PC-3 (cell line): Measurements from ENCODE around the gene ZNF221. TPM values are rescaled to one million over a fixed set of nuclear protein-coding genes. Genes with fewer than 3 reads are reported as not detected.

Experiments used
- ATAC-seq: fragments of 200-7000 bp; cut with Tn5 transposase; 2 replicates; pipeline ENCODE4 v1.9.1; 2020; ENCODE audit warnings: mild to moderate bottlenecking, moderate library complexity
- BruUV-seq: library from RNA; stranded (reverse); fragments of 400-500 nt; replicated peaks from 2 replicates; lab custom pipeline; 2021; lab: Mats Ljungman, UMichigan
- CTCF ChIA-PET: fragments of 300-600 bp; sonication (Branson Sonifier 250); formaldehyde crosslinking; loops from one replicate; lab custom pipeline; 2022; ENCODE audit warnings: antibody characterized with exemption; lab: Charles Lee
- POLR2A ChIA-PET: fragments of 300-600 bp; sonication (Branson Sonifier 250); formaldehyde crosslinking; loops from one replicate; lab custom pipeline; 2022; ENCODE audit warnings: antibody characterized with exemption; ENCODE audit not compliant: unreplicated experiment; lab: Charles Lee
- DNase-seq: peaks from one replicate; pipeline ENCODE4 v3.0.0-alpha.2; 2015
- H2AFZ ChIP-seq: fragments of 300-600 bp; sonication (generic); 2 replicates; pipeline ENCODE4 v1.6.0; 2016; ENCODE audit warnings: antibody characterized with exemption, low read length
- H3F3A ChIP-seq: fragments of 300-600 bp; sonication (generic); one replicate; pipeline ENCODE4 v1.6.0; 2017; ENCODE audit warnings: antibody characterized with exemption, low read length, control low read depth, mild to moderate bottlenecking; ENCODE audit not compliant: unreplicated experiment
- H3K27ac ChIP-seq: fragments of 300-600 bp; sonication (generic); 2 replicates; pipeline ENCODE4 v1.5.1; 2016; ENCODE audit warnings: mild to moderate bottlenecking, low read length
- H3K27me3 ChIP-seq: fragments of 300-600 bp; sonication (generic); 2 replicates; pipeline ENCODE4 v1.6.1; 2016; ENCODE audit warnings: low read length, mixed read lengths
- H3K36me3 ChIP-seq: fragments of 300-600 bp; sonication (generic); 2 replicates; pipeline ENCODE4 v1.6.1; 2016; ENCODE audit warnings: low read depth, mixed run types, low read length, mixed read lengths
- H3K4me1 ChIP-seq: fragments of 300-600 bp; sonication (generic); 2 replicates; pipeline ENCODE4 v1.5.1; 2016; ENCODE audit warnings: low read length; ENCODE audit not compliant: insufficient read depth
- H3K4me2 ChIP-seq: fragments of 300-600 bp; sonication (generic); 2 replicates; pipeline ENCODE4 v1.6.0; 2016; ENCODE audit warnings: low read length
- H3K4me3 ChIP-seq: fragments of 300-600 bp; sonication (generic); 2 replicates; pipeline ENCODE4 v1.5.1; 2016; ENCODE audit warnings: mild to moderate bottlenecking, low read length, mixed read lengths
- H3K79me2 ChIP-seq: fragments of 300-600 bp; sonication (generic); 2 replicates; pipeline ENCODE4 v1.6.1; 2017; ENCODE audit warnings: low read length, mixed read lengths
- H3K9ac ChIP-seq: fragments of 300-600 bp; sonication (generic); 2 replicates; pipeline ENCODE4 v1.6.0; 2016; ENCODE audit warnings: mild to moderate bottlenecking, low read length
- H3K9me2 ChIP-seq: fragments of 300-600 bp; sonication (generic); replicated peaks from 2 replicates; pipeline ENCODE4 v1.6.1; 2016; ENCODE audit warnings: mixed run types, low read length, mixed read lengths
- H3K9me3 ChIP-seq: fragments of 300-600 bp; sonication (generic); 2 replicates; pipeline ENCODE4 v1.6.1; 2016; ENCODE audit warnings: low read length, mixed read lengths
- H4K20me1 ChIP-seq: fragments of 300-600 bp; sonication (generic); 2 replicates; pipeline ENCODE4 v1.6.1; 2016; ENCODE audit warnings: low read length, mixed read lengths
- CTCF ChIP-seq: fragments of 300-600 bp; sonication (generic); conservative IDR thresholded peaks from 2 replicates; pipeline ENCODE4 v1.5.1; 2017; ENCODE audit warnings: antibody characterized with exemption, low read depth, mild to moderate bottlenecking, low read length
- EZH2 ChIP-seq: fragments of 300-600 bp; sonication (generic); IDR thresholded peaks from one replicate; pipeline ENCODE4 v1.6.1; 2017; ENCODE audit warnings: antibody characterized with exemption, mild to moderate bottlenecking, low read length; ENCODE audit not compliant: unreplicated experiment
- EZH2phosphoT487 ChIP-seq: fragments of 300-600 bp; sonication (generic); IDR thresholded peaks from 2 replicates; pipeline ENCODE4 v1.6.1; 2018; ENCODE audit warnings: mild to moderate bottlenecking, antibody characterized with exemption, low read length, borderline replicate concordance
- intact Hi-C: fragments of 100-400 bp; cut with micrococcal nuclease; formaldehyde crosslinking; loops from 2 replicates; pipeline ENCODE4 v1.9.0; 2023
- total RNA-seq: library from RNA; depleted of rRNA; stranded (reverse); fragments of >200 nt; gene quantifications from 2 replicates; pipeline ENCODE4 v1.2.3, GENCODE V29; 2014

ZNF221 gene
- total RNA-seq, 1 experiment from 2014 or later: 0.55 TPM

GRCh38 chr19:43902399-43902798 is 48.6 kb upstream of the ZNF221 start:
- POLR2A ChIA-PET: no interaction called here
- CTCF ChIA-PET: no interaction called here
- no peaks in the 10 kb centered on the region for H3K79me2 ChIP-seq
- H3K9ac ChIP-seq: no peak overlapping the region
- no peaks in the 10 kb centered on the region for H3K27me3 ChIP-seq
- BruUV-seq: no TSS peak
- H4K20me1 ChIP-seq: no peaks in the 10 kb centered on the region
- H3F3A ChIP-seq: no peaks in the 10 kb centered on the region
- no peak overlapping the region for H3K27ac ChIP-seq
- H3K4me3 ChIP-seq: no peak overlapping the region
- ATAC-seq: no peak
- no peak for TF ChIP-seq EZH2phosphoT487
- TF ChIP-seq EZH2: no peak
- no peak for TF ChIP-seq CTCF
- H3K9me3 ChIP-seq: no peaks in the 10 kb centered on the region
- no peaks in the 10 kb centered on the region for H3K36me3 ChIP-seq
- H3K4me2 ChIP-seq: no peak overlapping the region
- no peak overlapping the region for H2AFZ ChIP-seq
- no peaks in the 10 kb centered on the region for H3K4me1 ChIP-seq
- intact Hi-C loops: no loop called here
- DNase-seq: no peak
- no peaks in the 10 kb centered on the region for H3K9me2 ChIP-seq

GRCh38 chr19:43905897-43906296 is 45.1 kb upstream of the ZNF221 start:
- Histone ChIP-seq H3K9me3 (no peaks in the 10 kb centered on the region), H3K4me2 (no peak overlapping the region), H3K4me1 (no peaks in the 10 kb centered on the region), H3F3A (no peaks in the 10 kb centered on the region), H3K79me2 (no peaks in the 10 kb centered on the region), H3K9ac (no peak overlapping the region), H4K20me1 (no peaks in the 10 kb centered on the region), H3K27me3 (no peaks in the 10 kb centered on the region), H3K27ac (no peak overlapping the region), H3K36me3 (no peaks in the 10 kb centered on the region), H3K9me2 (no peaks in the 10 kb centered on the region), H3K4me3 (no peak overlapping the region), H2AFZ (no peak overlapping the region)
- no peak for ATAC-seq
- TF ChIP-seq CTCF (no peak), EZH2 (no peak), EZH2phosphoT487 (no peak)
- intact Hi-C loops: no loop called here
- POLR2A ChIA-PET: no interaction called here
- CTCF ChIA-PET: no interaction called here
- DNase-seq: no peak
- no TSS peak for BruUV-seq

GRCh38 chr19:43906774-43907173 is 44.3 kb upstream of the ZNF221 start:
- intact Hi-C loops: no loop called here
- Histone ChIP-seq H3K9me2 (no peaks in the 10 kb centered on the region), H3K27ac (no peak overlapping the region), H3F3A (no peaks in the 10 kb centered on the region), H3K36me3 (no peaks in the 10 kb centered on the region), H3K9me3 (no peaks in the 10 kb centered on the region), H3K79me2 (no peaks in the 10 kb centered on the region), H3K9ac (no peak overlapping the region), H3K4me2 (no peak overlapping the region), H2AFZ (no peak overlapping the region), H3K27me3 (no peaks in the 10 kb centered on the region), H3K4me1 (no peaks in the 10 kb centered on the region), H3K4me3 (no peak overlapping the region), H4K20me1 (no peaks in the 10 kb centered on the region)
- CTCF ChIA-PET: no interaction called here
- TF ChIP-seq CTCF: no peak
- no peak for TF ChIP-seq EZH2phosphoT487
- TF ChIP-seq EZH2: no peak
- ATAC-seq (no peak), DNase-seq (no peak)
- POLR2A ChIA-PET: no interaction called here
- BruUV-seq: no TSS peak
